ENCODE data around the gene NRP1.

The NRP1 gene

DNA sequence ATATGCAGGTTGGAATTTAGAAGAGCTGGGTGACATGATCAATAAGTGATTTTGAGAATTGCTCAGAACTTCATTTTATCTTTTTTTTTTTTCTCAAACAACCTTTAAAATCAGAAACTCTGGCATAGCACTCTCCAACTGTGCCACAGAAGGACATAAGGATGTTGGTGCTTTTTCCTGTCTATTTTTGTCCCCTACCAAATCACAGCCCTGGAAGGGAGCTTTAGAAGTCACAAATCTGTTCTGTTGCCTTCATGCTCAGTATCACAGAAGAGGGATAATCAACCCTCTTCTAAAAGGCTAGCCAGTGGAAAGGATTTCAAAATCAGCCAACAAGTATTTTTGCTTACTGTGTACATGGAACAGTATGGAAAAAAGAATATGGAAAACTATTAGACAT is 14.8 kb upstream of the NRP1 start:
- DNase-seq (ENCODE audit: low spot score): no peak

DNA sequence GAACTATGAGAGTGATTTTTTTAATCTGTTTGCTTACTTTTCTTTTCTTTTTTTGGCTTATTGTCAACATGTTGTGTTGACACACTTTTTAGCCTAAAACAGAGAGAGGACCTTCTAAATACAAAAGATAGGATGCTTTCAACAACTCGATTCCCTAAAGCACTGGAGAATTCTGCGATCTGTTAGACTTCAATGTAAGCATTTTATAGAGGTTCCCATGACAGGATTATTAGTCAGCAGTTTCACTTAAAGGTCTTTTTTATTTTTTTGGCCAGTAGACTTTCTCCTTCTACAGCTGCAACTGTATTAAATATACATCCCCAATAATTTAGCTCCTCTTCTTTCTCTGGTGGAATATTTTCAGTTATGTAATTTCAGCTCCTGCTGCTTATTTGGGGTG is 12.7 kb upstream of the NRP1 start:
- no peak for DNase-seq (ENCODE audit: low spot score)

DNA sequence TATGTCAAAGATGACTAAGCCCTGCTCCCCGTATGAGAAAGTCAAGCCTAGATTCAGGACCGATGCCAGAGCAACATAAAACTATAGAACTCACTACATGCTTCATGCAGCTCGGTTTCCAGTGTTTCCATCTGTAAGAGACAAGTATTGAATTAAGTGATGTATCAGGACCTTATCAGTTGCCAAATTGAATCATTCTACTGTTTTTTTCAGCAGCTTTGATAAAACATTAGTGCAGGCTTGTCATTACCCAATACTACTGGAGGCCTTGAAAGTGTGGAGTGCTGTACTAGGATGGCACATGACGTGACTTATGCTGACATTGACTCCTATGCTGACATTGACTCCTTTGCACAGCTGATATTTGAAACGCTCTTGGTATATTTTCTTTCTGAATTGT is 10.8 kb upstream of the NRP1 start:
- DNase-seq (ENCODE audit: low spot score): no peak

DNA sequence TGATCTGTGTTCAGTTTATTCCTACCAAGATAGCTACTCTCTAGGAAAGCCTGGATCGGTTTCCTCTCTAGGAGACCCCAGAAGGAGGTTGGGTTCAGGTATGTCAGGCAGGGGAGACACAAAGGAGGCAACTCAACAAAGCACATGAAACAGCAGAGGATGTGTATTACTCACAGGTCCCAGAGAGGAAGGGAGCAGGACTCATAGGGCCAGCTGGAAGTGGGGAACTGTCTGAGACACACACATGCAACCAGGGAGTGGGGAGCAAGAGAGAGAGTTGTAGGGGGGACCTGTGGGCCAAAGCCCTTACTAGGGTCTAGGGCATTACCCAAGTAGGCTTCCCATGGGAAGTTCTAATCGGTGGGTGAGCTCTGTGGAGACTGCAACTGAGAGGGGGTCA is 10.2 kb upstream of the NRP1 start:
- no peak for DNase-seq (ENCODE audit: low spot score)

DNA sequence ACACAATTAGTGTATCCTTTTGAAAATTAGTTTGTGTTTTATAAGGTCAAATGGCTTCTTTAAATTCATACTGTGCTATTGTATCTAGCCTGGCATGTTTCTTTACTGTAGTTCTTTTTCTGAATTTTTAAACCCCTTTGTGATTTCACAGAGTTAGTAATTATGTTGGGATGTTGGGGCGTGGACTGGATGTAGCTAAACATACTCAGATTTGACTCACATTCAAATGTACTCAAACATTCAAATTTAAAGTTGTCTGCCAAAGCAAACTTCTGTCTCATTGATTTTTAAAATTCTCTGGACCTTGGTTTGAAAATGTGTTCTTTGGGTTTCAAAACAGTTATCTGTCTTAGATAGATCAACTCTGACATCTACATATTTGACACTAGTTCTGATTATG is 7.2 kb upstream of the NRP1 start:
- DNase-seq (ENCODE audit: low spot score): no peak

DNA sequence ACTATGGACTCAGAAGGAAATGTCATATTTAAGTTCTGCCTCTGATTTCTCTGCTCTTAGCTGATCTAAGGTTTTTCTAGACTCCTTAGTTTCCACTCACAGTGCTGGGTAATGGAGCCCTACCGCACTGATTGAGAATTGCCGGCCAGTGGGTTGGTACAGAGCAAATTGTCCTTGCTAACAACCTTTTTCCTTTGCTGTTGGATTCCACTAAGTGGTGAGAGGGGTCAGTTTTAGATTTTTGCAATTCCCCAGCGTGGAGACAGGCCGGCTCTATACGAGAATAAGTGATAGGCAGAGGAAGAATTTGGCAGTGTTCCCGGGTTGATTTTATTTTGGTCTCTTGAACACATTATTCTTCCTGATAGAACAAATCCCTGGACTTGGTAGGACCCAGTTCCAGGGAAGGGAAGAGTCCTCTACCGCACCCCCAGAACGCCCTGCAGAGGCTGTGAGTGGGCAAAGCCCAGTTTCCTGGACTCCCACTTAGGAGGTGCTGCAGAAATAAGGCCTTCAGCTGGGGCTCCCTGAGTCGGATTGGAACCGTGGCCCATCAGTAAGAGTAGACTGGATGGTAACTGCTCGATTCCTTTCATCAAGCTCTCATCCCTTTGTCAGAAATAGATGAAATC is 3.0 kb upstream of the NRP1 start:
- DNase-seq (ENCODE audit: low spot score): peak; percentile 49

DNA sequence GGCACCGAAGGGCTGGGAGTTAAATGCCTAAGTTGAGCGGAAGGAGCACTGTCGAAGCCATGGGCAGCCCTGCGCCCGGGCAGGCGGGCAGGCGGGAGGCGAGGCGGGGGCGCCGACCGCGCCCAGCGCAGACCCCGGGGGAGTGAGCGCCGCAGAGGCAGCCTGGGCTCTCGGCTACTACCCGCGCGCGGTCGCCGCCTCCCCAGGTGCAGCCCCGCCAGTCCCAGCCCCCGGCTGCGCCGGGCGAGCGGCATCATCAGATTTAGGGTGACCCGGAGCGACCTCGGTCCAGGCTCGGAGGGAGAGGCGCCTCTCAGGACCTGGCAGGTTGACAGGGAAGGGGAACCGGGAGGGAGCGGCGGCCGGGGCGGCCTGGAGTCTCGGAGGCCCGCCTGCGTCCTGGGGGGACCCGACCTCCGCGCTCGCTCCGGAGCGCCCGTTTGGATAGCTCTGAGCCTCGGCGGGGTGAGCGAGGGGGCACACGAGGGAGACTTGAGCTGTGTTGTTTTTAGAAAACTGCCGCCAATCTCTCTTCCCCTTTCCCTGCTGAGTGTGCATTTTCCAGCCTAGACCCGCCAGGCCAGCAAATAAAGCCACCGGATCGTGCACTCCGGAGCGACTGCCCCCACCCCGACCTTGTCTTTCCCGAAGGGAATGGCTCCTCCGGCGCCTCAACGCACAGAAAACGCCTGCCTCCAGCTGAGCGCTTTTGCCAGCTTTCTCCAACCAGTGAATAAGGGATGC is 2.3 kb upstream of the NRP1 start:
- DNase-seq (ENCODE audit: low spot score): peak; percentile 29

DNA sequence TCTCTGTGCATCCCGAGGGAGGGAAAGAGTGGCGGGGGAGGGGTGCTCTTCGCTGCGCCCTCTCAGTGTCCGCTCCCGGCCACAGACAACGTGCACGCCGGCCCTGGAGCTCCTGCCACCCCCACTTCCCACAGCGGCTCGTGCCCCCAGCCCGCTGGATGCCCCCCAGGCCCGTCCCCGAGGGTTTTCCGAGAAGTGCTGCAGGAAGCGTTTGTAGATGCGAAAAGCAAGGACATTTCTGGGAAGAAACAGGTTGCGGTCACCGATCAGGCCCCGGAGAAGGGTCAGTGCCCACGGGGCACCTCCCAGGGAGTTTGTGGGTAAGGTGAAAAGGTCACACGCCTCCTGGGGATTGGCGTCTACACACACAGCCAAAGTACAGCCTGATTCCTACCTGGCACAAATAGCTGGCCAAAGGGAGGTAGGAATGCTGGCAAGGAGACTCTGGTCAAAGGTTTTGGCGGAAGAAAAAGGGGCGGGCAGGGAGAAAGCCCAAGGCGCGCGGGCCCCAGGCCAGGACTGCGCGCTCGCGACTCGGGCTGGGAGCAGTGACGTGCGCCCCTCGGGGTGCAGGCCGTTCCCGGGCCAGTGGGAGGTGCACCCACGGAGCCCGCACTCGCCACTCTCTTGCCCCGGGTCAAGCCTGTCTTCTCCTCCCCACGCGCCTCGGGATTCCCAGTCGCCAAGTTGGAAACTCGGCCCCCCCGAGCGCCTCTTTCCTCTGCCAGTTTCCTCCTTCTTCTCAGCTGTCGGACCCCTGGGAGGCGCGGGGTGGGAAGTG is 1.5 kb upstream of the NRP1 start:
- no peak for DNase-seq (ENCODE audit: low spot score)

DNA sequence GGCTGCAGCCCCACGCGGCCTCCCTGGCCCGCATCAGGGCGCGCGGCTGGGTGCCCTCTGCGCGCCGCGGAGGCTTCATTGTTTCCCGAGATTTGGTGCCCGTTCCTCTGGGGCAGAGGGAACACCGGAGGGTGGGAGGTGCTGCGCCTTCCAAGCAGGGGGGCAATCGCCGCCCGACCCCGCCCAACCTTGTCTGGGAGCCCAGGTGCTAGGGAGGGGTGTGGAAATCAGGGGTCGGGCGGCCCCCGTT is 1.0 kb upstream of the NRP1 start:
- no peak for DNase-seq (ENCODE audit: low spot score)

DNA sequence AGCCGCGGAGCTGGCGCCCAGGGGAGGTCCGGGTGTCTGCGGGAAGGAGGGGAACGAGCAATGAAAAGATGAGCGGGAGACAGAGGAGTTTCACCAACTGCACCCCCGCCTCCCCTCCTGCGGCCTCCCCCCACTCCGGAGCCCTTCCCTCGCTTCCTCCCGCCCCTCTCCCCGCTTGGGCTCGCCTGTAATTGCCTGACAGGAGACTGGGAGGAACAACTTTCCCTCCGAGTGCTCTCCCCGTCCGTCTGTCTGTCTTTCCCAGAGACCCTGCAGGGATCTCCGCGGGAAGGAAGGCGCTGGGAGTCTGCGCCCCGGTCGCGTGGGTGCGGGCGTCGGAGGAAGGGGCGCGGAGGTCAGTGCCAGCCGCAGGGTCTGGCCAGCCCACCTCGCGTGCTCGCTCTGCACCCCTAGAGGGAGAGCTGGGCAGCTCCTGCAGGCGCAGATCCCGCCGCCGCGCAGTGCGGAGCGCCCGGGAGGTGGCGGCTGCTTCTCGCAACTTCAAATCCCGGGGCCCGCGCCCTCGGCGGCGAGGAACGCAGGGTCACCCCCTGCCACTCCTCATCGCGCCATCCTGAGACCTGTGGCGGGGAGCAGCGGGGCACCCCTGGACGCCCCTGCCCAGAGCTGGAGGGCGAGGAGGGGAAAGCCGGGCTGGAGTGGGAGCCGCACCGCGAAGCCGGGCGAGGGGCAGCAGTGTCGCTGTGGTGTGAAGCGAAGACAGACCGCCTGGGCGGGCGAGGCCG is 511 bp upstream of the NRP1 start:
- peak; percentile 76 for DNase-seq (ENCODE audit: low spot score)

DNA sequence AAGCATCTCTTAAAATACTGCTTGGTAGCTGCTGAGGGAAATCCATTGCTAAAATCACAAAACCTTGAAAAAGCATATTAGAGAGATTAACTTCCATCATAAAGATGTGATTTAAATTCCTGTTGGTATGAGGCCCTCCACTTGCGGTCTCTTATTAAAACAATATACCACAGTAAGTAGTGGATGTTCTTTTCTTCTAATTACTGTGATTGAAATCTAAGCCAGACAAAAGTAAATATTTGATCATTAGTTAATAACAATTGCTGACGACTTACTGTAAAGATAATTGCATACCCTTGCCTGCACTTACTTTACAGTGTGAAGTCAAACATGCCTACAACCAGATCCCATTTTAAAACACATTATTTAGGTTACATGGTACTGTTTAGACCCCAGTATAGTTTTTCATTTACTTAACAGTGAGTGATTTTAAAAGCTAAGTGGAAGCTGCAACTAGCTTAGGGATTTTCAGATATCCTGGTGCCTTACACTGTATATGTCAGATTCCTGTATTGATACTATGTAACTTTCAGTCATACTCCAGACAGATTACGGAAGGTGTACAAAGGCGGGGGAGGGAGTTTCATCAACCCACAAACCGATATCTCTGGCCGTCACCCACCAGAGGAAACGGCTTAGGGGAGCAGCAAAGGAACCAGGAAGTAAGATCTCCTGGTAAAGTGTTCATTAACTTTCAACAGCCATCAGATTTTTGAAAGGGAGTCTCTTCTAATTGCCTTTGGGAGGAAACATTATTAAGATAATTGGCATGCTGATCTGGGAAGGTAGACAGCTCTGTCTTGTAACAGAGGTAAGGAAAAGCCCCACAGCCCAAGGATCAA is 986 bp downstream of the NRP1 start:
- DNase-seq (ENCODE audit: low spot score): no peak

DNA sequence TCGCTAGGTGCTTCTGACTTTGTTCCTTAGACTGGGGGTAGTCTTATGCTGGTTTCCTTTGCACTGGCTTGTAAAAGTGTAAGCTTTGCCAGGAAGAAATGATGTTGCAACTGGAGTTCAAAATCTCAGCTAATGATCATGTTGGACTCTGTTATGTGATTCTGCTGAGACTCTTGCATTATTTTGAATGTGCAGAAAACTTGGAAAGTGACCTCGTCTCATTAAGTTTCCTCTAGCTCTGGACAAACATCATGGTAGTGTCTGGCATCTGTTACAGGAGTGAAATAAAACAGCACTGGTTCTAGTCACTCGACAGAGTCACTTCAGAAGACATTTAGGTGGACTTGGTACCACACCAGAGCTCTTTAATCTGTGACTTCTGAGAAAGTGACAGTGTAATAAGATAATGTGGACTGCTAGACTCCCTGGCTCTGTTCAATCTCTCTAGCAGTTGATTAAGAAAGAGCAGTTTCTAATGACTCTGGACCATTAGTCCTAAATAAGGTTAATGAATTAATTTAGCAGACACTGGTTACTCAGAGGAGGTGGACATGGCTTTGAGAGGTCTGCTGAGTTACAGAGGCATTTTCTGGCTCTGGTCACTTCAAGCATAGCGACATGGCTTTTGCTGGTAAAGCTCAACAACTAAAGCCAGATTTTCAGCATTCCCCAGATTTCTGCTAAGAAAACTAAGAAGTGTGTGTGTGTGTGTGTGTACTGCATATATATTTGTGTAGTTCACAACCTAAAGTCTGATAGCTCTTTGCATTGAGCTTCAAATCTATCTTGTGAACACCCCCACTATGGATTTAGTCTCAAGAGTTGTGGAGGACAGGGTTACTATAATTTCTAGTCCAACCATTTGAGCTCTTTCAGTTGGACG is 2.0 kb downstream of the NRP1 start:
- DNase-seq (ENCODE audit: low spot score): no peak

DNA sequence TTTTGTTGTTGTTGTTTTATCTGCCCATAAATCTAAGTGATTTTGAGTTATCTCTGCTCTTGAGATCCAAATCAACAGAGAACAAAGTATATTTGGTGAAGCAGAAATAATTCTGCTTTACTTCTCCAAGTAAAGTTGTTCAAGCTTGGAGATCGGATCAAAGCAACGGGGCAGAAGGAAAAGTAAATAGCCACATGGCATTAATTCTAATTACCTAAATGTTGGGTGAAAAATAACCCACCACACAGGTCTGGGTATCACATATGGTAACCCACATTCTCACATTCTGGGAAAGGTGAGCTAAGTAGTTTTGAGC is 3.1 kb downstream of the NRP1 start:
- DNase-seq (ENCODE audit: low spot score): no peak

DNA sequence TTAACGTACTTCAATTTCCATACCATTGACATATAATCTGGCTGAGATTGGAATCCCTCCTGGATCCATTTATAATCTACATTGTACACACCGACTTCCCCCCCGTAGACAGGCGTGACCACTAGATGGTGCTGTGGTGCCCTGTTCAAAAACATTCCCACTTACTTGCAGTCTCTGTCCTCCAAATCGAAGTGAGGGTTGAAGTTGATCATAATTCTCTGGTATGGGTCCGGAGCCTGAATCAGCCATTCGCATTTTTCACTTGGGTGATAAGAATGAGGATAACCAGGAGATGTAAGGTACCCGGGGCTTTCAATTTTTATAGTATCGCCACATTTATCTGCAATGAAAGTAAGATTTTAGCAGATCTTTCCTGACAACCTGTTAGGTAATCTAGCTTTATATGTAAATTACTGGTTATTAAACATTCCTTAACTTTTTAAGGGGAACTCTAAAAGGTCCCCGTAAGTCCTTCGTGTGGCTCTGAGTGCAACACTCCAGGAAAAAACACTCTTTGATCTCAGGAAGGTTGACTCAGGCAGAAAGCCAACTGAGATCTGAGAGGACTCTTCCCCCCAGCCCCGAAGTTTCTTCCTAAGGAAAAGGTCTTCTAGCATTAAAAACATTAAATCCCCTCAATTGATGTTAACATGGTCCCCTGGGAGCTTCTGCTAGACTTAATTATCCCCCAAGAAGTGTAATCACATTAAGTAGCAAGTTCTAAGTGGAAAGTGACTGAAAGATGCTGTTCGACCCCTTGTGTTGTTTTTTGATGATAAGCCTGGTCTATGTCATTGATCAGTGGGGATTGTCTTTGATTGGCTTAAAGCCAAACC is 3.7 kb downstream of the NRP1 start:
- peak; percentile 82 for DNase-seq (ENCODE audit: low spot score)

DNA sequence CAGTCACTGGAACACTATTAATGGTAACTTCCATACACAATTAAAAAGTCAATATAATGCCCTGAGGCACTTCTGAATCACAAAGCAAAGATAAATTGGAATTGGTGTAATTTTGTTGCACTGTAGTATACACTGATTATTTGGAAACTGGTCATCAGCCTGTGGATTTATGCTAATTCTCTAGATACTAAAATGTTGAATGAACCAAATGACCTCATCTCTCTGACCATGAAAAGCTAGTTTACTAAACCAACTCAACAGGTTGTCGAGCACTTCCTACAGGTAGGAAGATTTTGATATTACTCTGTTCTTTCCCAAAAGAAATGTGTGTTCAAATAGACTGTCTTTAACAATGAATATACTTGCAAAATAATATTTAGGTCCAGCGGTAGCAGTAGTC is 5.3 kb downstream of the NRP1 start:
- no peak for DNase-seq (ENCODE audit: low spot score)

DNA sequence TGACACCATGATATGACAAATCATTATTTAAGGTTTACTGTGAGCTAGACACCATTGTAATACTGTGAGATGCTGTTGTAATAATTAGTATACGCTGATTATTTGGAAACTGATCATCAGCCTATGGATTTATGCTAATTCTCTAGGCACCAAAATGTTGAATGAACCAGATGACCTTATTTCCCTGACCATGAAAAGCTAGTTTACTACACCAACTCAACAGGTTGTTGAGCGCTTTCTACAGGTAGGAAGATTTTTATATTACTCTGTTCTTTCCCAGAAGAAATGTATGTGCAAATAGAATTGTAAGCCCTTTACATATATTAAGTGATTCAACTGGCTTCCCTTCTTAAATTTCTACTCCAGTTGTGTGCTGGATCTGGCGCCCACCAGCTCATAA is 6.2 kb downstream of the NRP1 start:
- DNase-seq (ENCODE audit: low spot score): no peak

DNA sequence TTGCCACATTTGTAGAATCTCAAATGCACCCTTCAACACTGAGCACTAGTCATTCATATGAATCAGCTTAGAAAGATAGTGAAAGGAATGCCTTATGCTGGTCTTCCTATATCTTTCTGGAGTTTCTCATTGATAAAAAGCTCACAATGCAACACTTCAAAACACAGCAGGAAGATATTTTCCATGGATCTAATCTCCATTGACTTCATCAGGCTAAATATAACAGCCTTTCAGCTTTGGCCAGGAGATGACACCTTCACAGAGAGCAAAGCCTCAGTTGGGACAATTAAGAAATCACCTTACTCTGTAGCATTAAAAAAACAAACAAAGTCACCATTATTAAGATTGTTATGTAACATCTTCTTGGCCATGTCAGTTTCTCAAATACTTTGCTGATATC is 6.7 kb downstream of the NRP1 start:
- no peak for DNase-seq (ENCODE audit: low spot score)

DNA sequence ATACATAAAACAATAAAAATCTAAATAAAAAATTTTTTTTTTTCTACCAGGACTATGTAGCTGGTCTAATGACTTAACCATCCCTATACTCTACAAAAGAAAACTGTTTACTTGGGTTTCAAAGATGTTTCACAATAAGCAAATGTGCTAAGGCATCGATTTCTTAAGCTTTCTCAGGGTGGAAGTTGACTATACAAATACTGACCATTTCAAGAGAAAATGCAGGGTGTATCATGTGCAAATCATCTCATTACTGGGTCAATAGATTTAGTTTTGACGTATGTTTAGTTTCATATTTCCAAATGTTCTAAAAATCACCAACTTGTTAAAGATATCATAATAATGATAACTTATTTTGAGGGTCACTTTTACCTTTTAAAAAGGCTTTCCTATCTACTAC is 7.5 kb downstream of the NRP1 start:
- no peak for DNase-seq (ENCODE audit: low spot score)

DNA sequence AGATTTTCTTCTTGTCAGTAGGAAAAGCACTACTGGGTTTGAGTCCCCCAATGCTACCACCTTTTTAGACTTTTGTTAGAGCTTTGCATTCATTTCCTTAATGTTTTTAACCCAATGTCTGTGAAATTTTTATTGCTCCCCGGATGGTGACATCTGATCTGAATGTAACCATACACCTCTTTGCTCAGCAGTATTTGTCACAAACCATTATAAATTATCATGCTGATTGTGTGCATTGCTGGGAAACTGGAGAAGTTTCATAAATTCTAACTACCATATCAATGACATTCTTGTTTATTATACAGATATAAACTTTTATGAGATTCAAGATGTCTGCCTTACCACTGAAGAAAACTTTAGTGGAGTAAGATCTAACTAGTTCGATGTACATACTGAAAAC is 8.5 kb downstream of the NRP1 start:
- DNase-seq (ENCODE audit: low spot score): no peak

DNA sequence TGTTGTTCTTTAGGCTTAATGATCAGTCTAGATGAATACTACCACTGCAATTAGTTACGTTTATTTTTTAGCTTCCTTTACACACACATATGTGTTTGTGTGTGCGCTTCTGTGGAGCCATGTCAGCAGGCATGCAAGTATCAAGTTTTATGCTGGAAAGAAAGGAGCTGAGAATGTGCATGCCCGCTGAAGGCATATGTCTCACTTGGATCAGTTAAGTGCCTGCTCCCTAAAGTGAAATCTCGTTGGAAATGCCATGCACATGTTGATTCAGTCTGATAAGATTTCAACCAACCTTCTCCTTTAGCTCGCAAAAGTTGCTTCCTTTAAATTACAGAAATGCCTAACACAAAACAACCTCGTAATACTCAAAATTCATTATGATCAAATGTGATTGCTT is 10.7 kb downstream of the NRP1 start:
- no peak for DNase-seq (ENCODE audit: low spot score)

Measured in kidney capillary endothelial cell (primary cell).